HepG2 (cell line): ENCODE data around the gene PARP11. TPM values are rescaled to one million over a fixed set of nuclear protein-coding genes. Genes with fewer than 3 reads are reported as not detected.

ENCODE experiments used
- ATAC-seq: fragments of 200-7000 bp; cut with Tn5 transposase; 3 replicates; pipeline ENCODE4 v1.9.1; 2020; ENCODE audit warnings: mild to moderate bottlenecking, moderate library complexity
- BruUV-seq: library from RNA; stranded (reverse); fragments of 400-500 nt; replicated peaks from 2 replicates; lab custom pipeline; 2021; lab: Mats Ljungman, UMichigan
- CTCF ChIA-PET: fragments of 300-600 bp; formaldehyde crosslinking; extraction: SDS; loops from one replicate; lab custom pipeline; 2021; ENCODE audit warnings: low total read pairs, inconsistent platforms, low intra/inter-chr PET ratio; lab: Yijun Ruan, JAX
- POLR2A ChIA-PET: fragments of 350-600 bp; sonication (Branson Sonifier 250); formaldehyde crosslinking; loops from one replicate; lab custom pipeline; 2020; ENCODE audit warnings: antibody characterized with exemption, inconsistent platforms; lab: Yijun Ruan, JAX
- DNase-seq: peaks from one replicate; pipeline ENCODE4 v3.0.0-alpha.2; 2015; ENCODE audit warnings: low spot score
- FAIRE-seq: peaks from 3 replicates; lab custom pipeline; 2011; peaks lifted over from hg19 to GRCh38; lab: Jason Lieb, UNC
- H2AFZ ChIP-seq: one replicate; pipeline ENCODE4 v1.6.1; 2011; ENCODE audit warnings: low read length, inconsistent platforms
- H3K27ac ChIP-seq: fragments of 300-600 bp; 3 replicates; pipeline ENCODE4 v1.8.0; 2011; ENCODE audit warnings: mixed run types, mild to moderate bottlenecking, mixed read lengths, low read length, inconsistent platforms; ENCODE audit not compliant: insufficient read depth; ENCODE audit errors: extremely low read length
- H3K27me3 ChIP-seq, 2 experiments: fragments of 200-600 bp in 1 of 2; 2 replicates in 1 of 2; 3 replicates in 1 of 2; pipeline versions ENCODE4 v1.6.0 to v1.8.0; 2011; ENCODE audit warnings: low read length in 2 of 2, mild to moderate bottlenecking in 2 of 2, moderate library complexity in 2 of 2, inconsistent platforms in 1 of 2; ENCODE audit not compliant: insufficient read depth in 2 of 2, control insufficient read depth in 1 of 2
- H3K36me3 ChIP-seq, 2 experiments: fragments of 200-600 bp in 1 of 2; replicated peaks in 1 of 2; 2 replicates in 1 of 2; 3 replicates in 1 of 2; pipeline versions ENCODE4 v1.5.1 to v1.8.0; 2011; ENCODE audit warnings: low read length in 2 of 2, inconsistent platforms in 1 of 2; ENCODE audit not compliant: insufficient read depth in 2 of 2, control insufficient read depth in 1 of 2
- H3K4me1 ChIP-seq: 2 replicates; pipeline ENCODE4 v1.5.1; 2012; ENCODE audit warnings: low read length, inconsistent platforms; ENCODE audit not compliant: insufficient read depth
- H3K4me2 ChIP-seq: 2 replicates; pipeline ENCODE4 v1.6.0; 2011; ENCODE audit warnings: low read depth, low read length, inconsistent platforms
- H3K4me3 ChIP-seq, 3 experiments: fragments of 200-600 bp in 1 of 3; sonication (generic), shearing (Covaris generic) in 1 of 3; replicated peaks in 1 of 3; 2 replicates each; pipeline ENCODE4 v1.5.1; 2011 to 2016; ENCODE audit warnings: low read length in 3 of 3, inconsistent platforms in 2 of 3, low read depth in 2 of 3, mild to moderate bottlenecking in 2 of 3, control low read depth in 1 of 3, mixed read lengths in 1 of 3; ENCODE audit not compliant: insufficient read depth in 1 of 3
- H3K79me2 ChIP-seq: one replicate; pipeline ENCODE4 v1.6.1; 2011; ENCODE audit warnings: low read length, inconsistent platforms; ENCODE audit not compliant: insufficient read depth
- H3K9ac ChIP-seq: 2 replicates; pipeline ENCODE4 v1.6.0; 2011; ENCODE audit warnings: mild to moderate bottlenecking, low read depth, low read length, inconsistent platforms; ENCODE audit not compliant: insufficient read depth
- H3K9me3 ChIP-seq: 2 replicates; pipeline ENCODE4 v1.5.1; 2012; ENCODE audit warnings: mild to moderate bottlenecking, low read length
- H4K20me1 ChIP-seq: 2 replicates; pipeline ENCODE4 v1.6.0; 2011; ENCODE audit warnings: inconsistent platforms, mild to moderate bottlenecking, low read length, moderate library complexity; ENCODE audit not compliant: insufficient read depth
- CAMTA2 ChIP-seq: sonication (generic); formaldehyde crosslinking; IDR thresholded peaks from 2 replicates; pipeline ENCODE4 v1.4.0; 2020; ENCODE audit warnings: mild to moderate bottlenecking, missing genetic modification reagents, borderline replicate concordance
- MYC ChIP-seq: sonication (generic); formaldehyde crosslinking; IDR thresholded peaks from 2 replicates; pipeline ENCODE4 v1.9.0; 2021; ENCODE audit warnings: missing genetic modification reagents, borderline replicate concordance
- RAD21 ChIP-seq: fragments of 450-650 bp; formaldehyde crosslinking; IDR thresholded peaks from 2 replicates; pipeline ENCODE4 v1.5.0; 2020; ENCODE audit warnings: mild to moderate bottlenecking
- SMC3 ChIP-seq: IDR thresholded peaks from 2 replicates; pipeline ENCODE4 v1.6.1; 2011; ENCODE audit warnings: low read length, improper control_type of control experiment
- SPEN ChIP-seq: sonication (generic); formaldehyde crosslinking; IDR thresholded peaks from 2 replicates; pipeline ENCODE4 v1.5.1; 2020; ENCODE audit warnings: low read depth, mild to moderate bottlenecking, missing genetic modification reagents
- STAG1 ChIP-seq: sonication (generic); formaldehyde crosslinking; IDR thresholded peaks from 2 replicates; pipeline ENCODE4 v1.4.0; 2020; ENCODE audit warnings: missing genetic modification reagents
- XRCC5 ChIP-seq: fragments of 200-400 bp; formaldehyde crosslinking; optimal IDR thresholded peaks from 2 replicates; pipeline ENCODE3; 2017; ENCODE audit warnings: mild to moderate bottlenecking, low read length
- ZNF205 ChIP-seq: IDR thresholded peaks from 2 replicates; pipeline ENCODE4 v1.6.1; 2018; ENCODE audit warnings: missing biosample characterization, missing genetic modification reagents
- ZNF44 ChIP-seq: sonication (generic); formaldehyde crosslinking; IDR thresholded peaks from 2 replicates; pipeline ENCODE4 v1.5.1; 2020; ENCODE audit warnings: mild to moderate bottlenecking, missing genetic modification reagents
- whole genome bisulfite sequencing: methylation state at CpG from one replicate; pipeline ENCODE4 v1.1.6; 2017; ENCODE audit warnings: low lambda C conversion rate; 5-methylcytosine and 5-hydroxymethylcytosine counted together
- in situ Hi-C: cut with HindIII; loops from 2 replicates; pipeline ENCODE4 v1.10.0; 2017; ENCODE audit warnings: low pct_unique_long_range_greater_than_20kb; ENCODE audit not compliant: extremely low pct_ligation_motif_present
- intact Hi-C: fragments of 100-400 bp; cut with micrococcal nuclease; formaldehyde crosslinking; loops from one replicate; pipeline ENCODE4 v1.10.0; 2022; ENCODE audit not compliant: unreplicated experiment
- polyA plus RNA-seq, 8 experiments: library from polyadenylated mRNA; depleted of rRNA in 3 of 8; stranded (reverse) in 7 of 8; unstranded in 1 of 8; fragments of >200 nt; fragmentation: Illumina TruSeq in 4 of 8; extraction: Trizol in 4 of 8; gene quantifications; 2 replicates each; pipeline versions ENCODE4 v1.2.1 to v1.2.3, GENCODE V29; 2011 to 2016; ENCODE audit warnings: low read depth in 4 of 8, missing spikeins in 1 of 8, mixed read lengths in 1 of 8; ENCODE audit not compliant: insufficient read depth in 1 of 8
- total RNA-seq, 5 experiments: library from RNA; depleted of rRNA; stranded (reverse); fragments of >200 nt; fragmentation: Illumina TruSeq; extraction: Trizol; gene quantifications; 2 replicates each; pipeline ENCODE4 v1.2.3, GENCODE V29; 2016; ENCODE audit warnings: low read depth in 1 of 5
- TF ChIP-seq, protein P1 (sequence below): sonication (generic); formaldehyde crosslinking; IDR thresholded peaks from 2 replicates; pipeline ENCODE4 v1.5.0; 2020; ENCODE audit warnings: missing genetic modification reagents
- TF ChIP-seq, protein P2 (sequence below): sonication (generic); formaldehyde crosslinking; conservative IDR thresholded peaks from 2 replicates; pipeline ENCODE4 v1.4.0; 2020; ENCODE audit warnings: missing genetic modification reagents
- TF ChIP-seq, protein P3 (sequence below): sonication (generic); formaldehyde crosslinking; IDR thresholded peaks from 2 replicates; pipeline ENCODE4 v1.5.0; 2020; ENCODE audit warnings: mild to moderate bottlenecking, missing genetic modification reagents, moderate library complexity

Gene PARP11
- total and polyA plus RNA-seq, 2 of the 13 experiments (the other 11 are each of a cell fraction or from before 2014, with no cell fraction given) = 4.0 to 7.6 TPM

DNA sequence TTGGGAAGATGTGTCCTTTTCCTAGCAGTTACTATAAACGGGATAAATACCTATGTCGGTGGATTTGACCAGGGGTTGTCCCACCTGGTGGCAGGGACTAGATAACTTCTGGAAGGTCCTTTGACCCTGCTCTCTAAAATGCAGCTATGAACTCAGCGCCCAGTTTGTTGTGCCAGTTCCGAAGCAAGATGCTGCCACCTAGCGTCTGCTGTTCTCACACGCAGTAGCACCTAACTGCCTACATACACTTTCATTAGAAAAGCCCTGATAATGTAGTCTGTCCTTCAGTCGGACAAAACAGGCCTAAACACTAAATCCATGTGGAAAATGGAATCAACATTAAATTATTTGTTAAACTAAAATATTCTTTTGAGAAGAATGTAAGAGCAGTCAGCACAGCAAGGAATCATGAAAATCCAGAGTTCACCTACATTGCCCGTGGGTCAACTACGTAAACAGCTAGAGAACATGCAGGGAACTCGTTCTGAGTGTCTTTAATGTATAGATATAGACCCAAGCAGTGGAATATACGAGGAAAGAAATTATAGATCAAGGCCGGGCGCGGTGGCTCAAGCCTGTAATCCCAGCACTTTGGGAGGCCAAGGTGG, 69.2 kb downstream of the PARP11 start:
- DNase-seq (peak; percentile 59), ATAC-seq (peak; percentile 92), FAIRE-seq (peak; percentile 86)
- intact Hi-C loops (loop anchor here (1.0 to 2.0 kb wide), 2 partner anchors 149 to 504 kb away; no protein-coding TSS in a partner anchor), in situ Hi-C loops (loop anchor here (10.0 kb wide), 2 partner anchors 149 to 509 kb away; no protein-coding TSS in a partner anchor)
- no peaks in the 10 kb centered on the region for H3K27me3 ChIP-seq
- no peaks in the 10 kb centered on the region for H3K79me2 ChIP-seq
- no peak overlapping the region for H3K4me2 ChIP-seq
- H3K4me1 ChIP-seq = 0 out of 2 replicates have a peak, but pooled peaks cover 2% of the 10 kb centered on the region
- ChIA-PET CTCF (interaction anchor here (1.6 to 2.4 kb wide), 2 partner anchors 490 to 504 kb away, joined by 5 to 27 read pairs; no protein-coding TSS in a partner anchor), POLR2A (no interaction called here)
- no peaks in the 10 kb centered on the region for H3K36me3 ChIP-seq
- H3K27ac ChIP-seq = no peak overlapping the region
- TF ChIP-seq CAMTA2 (no peak), XRCC5 (peak; percentile 55), STAG1 (CRISPR knock-in tag) (peak; percentile 87), MYC (CRISPR knock-in tag) (no peak), ZNF44 (CRISPR knock-in tag) (no peak), SMC3 (peak; percentile 67; the same call in 1 of the 2 replicates), SPEN (CRISPR knock-in tag) (no peak), RAD21 (CRISPR knock-in tag) (peak; percentile 72), ZNF205 (no peak)
- TF ChIP-seq, protein P1, sequence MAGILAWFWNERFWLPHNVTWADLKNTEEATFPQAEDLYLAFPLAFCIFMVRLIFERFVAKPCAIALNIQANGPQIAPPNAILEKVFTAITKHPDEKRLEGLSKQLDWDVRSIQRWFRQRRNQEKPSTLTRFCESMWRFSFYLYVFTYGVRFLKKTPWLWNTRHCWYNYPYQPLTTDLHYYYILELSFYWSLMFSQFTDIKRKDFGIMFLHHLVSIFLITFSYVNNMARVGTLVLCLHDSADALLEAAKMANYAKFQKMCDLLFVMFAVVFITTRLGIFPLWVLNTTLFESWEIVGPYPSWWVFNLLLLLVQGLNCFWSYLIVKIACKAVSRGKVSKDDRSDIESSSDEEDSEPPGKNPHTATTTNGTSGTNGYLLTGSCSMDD (CRISPR knock-in tag) = no peak
- TF ChIP-seq, protein P2, sequence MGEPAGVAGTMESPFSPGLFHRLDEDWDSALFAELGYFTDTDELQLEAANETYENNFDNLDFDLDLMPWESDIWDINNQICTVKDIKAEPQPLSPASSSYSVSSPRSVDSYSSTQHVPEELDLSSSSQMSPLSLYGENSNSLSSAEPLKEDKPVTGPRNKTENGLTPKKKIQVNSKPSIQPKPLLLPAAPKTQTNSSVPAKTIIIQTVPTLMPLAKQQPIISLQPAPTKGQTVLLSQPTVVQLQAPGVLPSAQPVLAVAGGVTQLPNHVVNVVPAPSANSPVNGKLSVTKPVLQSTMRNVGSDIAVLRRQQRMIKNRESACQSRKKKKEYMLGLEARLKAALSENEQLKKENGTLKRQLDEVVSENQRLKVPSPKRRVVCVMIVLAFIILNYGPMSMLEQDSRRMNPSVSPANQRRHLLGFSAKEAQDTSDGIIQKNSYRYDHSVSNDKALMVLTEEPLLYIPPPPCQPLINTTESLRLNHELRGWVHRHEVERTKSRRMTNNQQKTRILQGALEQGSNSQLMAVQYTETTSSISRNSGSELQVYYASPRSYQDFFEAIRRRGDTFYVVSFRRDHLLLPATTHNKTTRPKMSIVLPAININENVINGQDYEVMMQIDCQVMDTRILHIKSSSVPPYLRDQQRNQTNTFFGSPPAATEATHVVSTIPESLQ (CRISPR knock-in tag) = no peak
- TF ChIP-seq, protein P3, sequence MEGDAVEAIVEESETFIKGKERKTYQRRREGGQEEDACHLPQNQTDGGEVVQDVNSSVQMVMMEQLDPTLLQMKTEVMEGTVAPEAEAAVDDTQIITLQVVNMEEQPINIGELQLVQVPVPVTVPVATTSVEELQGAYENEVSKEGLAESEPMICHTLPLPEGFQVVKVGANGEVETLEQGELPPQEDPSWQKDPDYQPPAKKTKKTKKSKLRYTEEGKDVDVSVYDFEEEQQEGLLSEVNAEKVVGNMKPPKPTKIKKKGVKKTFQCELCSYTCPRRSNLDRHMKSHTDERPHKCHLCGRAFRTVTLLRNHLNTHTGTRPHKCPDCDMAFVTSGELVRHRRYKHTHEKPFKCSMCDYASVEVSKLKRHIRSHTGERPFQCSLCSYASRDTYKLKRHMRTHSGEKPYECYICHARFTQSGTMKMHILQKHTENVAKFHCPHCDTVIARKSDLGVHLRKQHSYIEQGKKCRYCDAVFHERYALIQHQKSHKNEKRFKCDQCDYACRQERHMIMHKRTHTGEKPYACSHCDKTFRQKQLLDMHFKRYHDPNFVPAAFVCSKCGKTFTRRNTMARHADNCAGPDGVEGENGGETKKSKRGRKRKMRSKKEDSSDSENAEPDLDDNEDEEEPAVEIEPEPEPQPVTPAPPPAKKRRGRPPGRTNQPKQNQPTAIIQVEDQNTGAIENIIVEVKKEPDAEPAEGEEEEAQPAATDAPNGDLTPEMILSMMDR = peak; percentile 91
- BruUV-seq = no TSS peak
- H3K9ac ChIP-seq = no peak overlapping the region
- no peak overlapping the region for H3K4me3 ChIP-seq
- WGBS = 37% methylated on average over 14 of the region's 14 CpGs
- no peaks in the 10 kb centered on the region for H3K9me3 ChIP-seq
- H2AFZ ChIP-seq = no peak overlapping the region
- no peaks in the 10 kb centered on the region for H4K20me1 ChIP-seq
